SK-N-SH (cell line): Measurements from ENCODE around the gene ACLY. TPM values are rescaled to one million over a fixed set of nuclear protein-coding genes. Genes with fewer than 3 reads are reported as not detected.
A peak's percentile ranks its signal among the peaks of the same experiment; 100 is the strongest.

Experiments
- CTCF ChIA-PET: fragments of 300-600, 350-600 bp; formaldehyde crosslinking; extraction: SDS; loops from one replicate; lab custom pipeline; 2021; lab: Yijun Ruan, JAX
- POLR2A ChIA-PET: fragments of 350-600 bp; sonication (Branson Sonifier 250); formaldehyde crosslinking; extraction: SDS; loops from one replicate; lab custom pipeline; 2020; ENCODE audit warnings: antibody characterized with exemption, inconsistent platforms; lab: Yijun Ruan, JAX
- DNase-seq: peaks from one replicate; pipeline ENCODE4 v3.0.0; 2012
- H2AFZ ChIP-seq: fragments of 200-600 bp; sonication (generic); 2 replicates; pipeline ENCODE4 v1.8.1; 2016; ENCODE audit warnings: antibody characterized with exemption, mild to moderate bottlenecking, low read depth
- H3F3A ChIP-seq: fragments of 200-600 bp; sonication (generic); replicated peaks from 2 replicates; pipeline ENCODE3; 2016; ENCODE audit warnings: antibody characterized with exemption, mild to moderate bottlenecking; ENCODE audit not compliant: insufficient read depth
- H3K27ac ChIP-seq, 2 experiments: fragments of 200-500 bp in 1 of 2; fragments of 200-600 bp in 1 of 2; sonication (Bioruptor generic) in 1 of 2; sonication (generic), shearing (Covaris generic) in 1 of 2; 2 replicates each; pipeline versions ENCODE4 v1.5.1 to v1.6.1; 2014 to 2016; ENCODE audit warnings: low read depth in 2 of 2, inconsistent platforms in 1 of 2, low read length in 1 of 2, mild to moderate bottlenecking in 1 of 2, mixed read lengths in 1 of 2
- H3K27me3 ChIP-seq: fragments of 200-600 bp; sonication (generic), shearing (Covaris generic); 2 replicates; pipeline ENCODE4 v1.6.1; 2016; ENCODE audit warnings: mixed run types; ENCODE audit not compliant: insufficient read depth
- H3K36me3 ChIP-seq, 2 experiments: fragments of 200-500 bp in 1 of 2; fragments of 200-600 bp in 1 of 2; sonication (Bioruptor generic) in 1 of 2; sonication (generic) in 1 of 2; replicated peaks in 1 of 2; 2 replicates each; pipeline versions ENCODE3 to v1.5.1; 2014 to 2016; ENCODE audit warnings: low read length in 1 of 2, mild to moderate bottlenecking in 1 of 2; ENCODE audit not compliant: insufficient read depth in 2 of 2, control insufficient read depth in 1 of 2
- H3K4me1 ChIP-seq, 2 experiments: fragments of 200-500 bp in 1 of 2; fragments of 200-600 bp in 1 of 2; sonication (Bioruptor generic) in 1 of 2; sonication (generic), shearing (Covaris generic) in 1 of 2; 2 replicates each; pipeline versions ENCODE4 v1.5.1 to v1.6.1; 2014 to 2016; ENCODE audit warnings: low read depth in 1 of 2, low read length in 1 of 2, mixed run types in 1 of 2; ENCODE audit not compliant: insufficient read depth in 2 of 2, control insufficient read depth in 1 of 2
- H3K4me2 ChIP-seq: fragments of 200-600 bp; sonication (generic), shearing (Covaris generic); 2 replicates; pipeline ENCODE4 v1.6.1; 2017; ENCODE audit warnings: mixed run types
- H3K4me3 ChIP-seq, 2 experiments: fragments of 200-500 bp in 1 of 2; fragments of 200-600 bp in 1 of 2; sonication (Bioruptor generic) in 1 of 2; sonication (generic), shearing (Covaris generic) in 1 of 2; 2 replicates each; pipeline versions ENCODE4 v1.5.1 to v1.8.1; 2014 to 2016; ENCODE audit warnings: low read depth in 2 of 2, inconsistent platforms in 1 of 2, low read length in 1 of 2, mild to moderate bottlenecking in 1 of 2, mixed read lengths in 1 of 2, moderate library complexity in 1 of 2
- H3K79me2 ChIP-seq: fragments of 200-600 bp; sonication (generic); 2 replicates; pipeline ENCODE4 v1.8.1; 2017; ENCODE audit warnings: mild to moderate bottlenecking; ENCODE audit not compliant: insufficient read depth
- H3K9ac ChIP-seq: fragments of 200-600 bp; sonication (generic); 2 replicates; pipeline ENCODE4 v1.6.1; 2017; ENCODE audit warnings: mixed run types
- H3K9me2 ChIP-seq: fragments of 200-600 bp; sonication (generic); 2 replicates; pipeline ENCODE4 v1.6.1; 2017; ENCODE audit warnings: mixed run types
- H3K9me3 ChIP-seq: fragments of 200-600 bp; sonication (generic); 2 replicates; pipeline ENCODE4 v1.6.1; 2017; ENCODE audit warnings: mixed run types, mild to moderate bottlenecking, moderate library complexity
- H4K20me1 ChIP-seq: fragments of 200-600 bp; sonication (generic); 2 replicates; pipeline ENCODE4 v1.6.1; 2017; ENCODE audit warnings: mild to moderate bottlenecking, mixed run types; ENCODE audit not compliant: insufficient read depth
- EP300 ChIP-seq, 2 experiments: IDR thresholded peaks; 2 replicates each; pipeline versions ENCODE4 v1.4.0 to v1.6.1; 2012; ENCODE audit warnings: borderline replicate concordance in 1 of 2, low read depth in 1 of 2, low read length in 1 of 2
- EZH2phosphoT487 ChIP-seq: fragments of 200-600 bp; sonication (generic); IDR thresholded peaks from 2 replicates; pipeline ENCODE4 v1.6.1; 2017; ENCODE audit warnings: low read depth, mixed run types, mild to moderate bottlenecking, antibody characterized with exemption, moderate library complexity, borderline replicate concordance
- GATA2 ChIP-seq: sonication (generic); formaldehyde crosslinking; IDR thresholded peaks from 2 replicates; pipeline ENCODE4 v1.5.0; 2020; ENCODE audit warnings: mild to moderate bottlenecking, missing genetic modification reagents
- MAX ChIP-seq: IDR thresholded peaks from 2 replicates; pipeline ENCODE4 v1.4.0; 2012; ENCODE audit warnings: low read depth
- MEF2A ChIP-seq: IDR thresholded peaks from 2 replicates; pipeline ENCODE4 v1.4.0; 2012; ENCODE audit warnings: low read depth, borderline replicate concordance
- NFIC ChIP-seq: IDR thresholded peaks from 2 replicates; pipeline ENCODE4 v1.4.0; 2012; ENCODE audit warnings: borderline replicate concordance
- POLR2AphosphoS5 ChIP-seq: IDR thresholded peaks from 2 replicates; pipeline ENCODE4 v1.6.1; 2012; ENCODE audit warnings: low read depth, low read length
- RAD21 ChIP-seq: IDR thresholded peaks from 2 replicates; pipeline ENCODE4 v1.6.1; 2012; ENCODE audit warnings: mild to moderate bottlenecking, low read length
- RCOR1 ChIP-seq: fragments of 150-350 bp; IDR thresholded peaks from 2 replicates; pipeline ENCODE4 v1.6.1; 2017; ENCODE audit warnings: antibody characterized with exemption, low read length
- SIN3A ChIP-seq: IDR thresholded peaks from 2 replicates; pipeline ENCODE4 v1.6.1; 2012; ENCODE audit warnings: low read depth, mild to moderate bottlenecking, low read length, moderate library complexity, borderline replicate concordance
- SMC3 ChIP-seq: IDR thresholded peaks from 2 replicates; pipeline ENCODE4 v1.6.1; 2012; ENCODE audit warnings: low read depth, low read length, improper control_type of control experiment
- TAF1 ChIP-seq: IDR thresholded peaks from 2 replicates; pipeline ENCODE4 v1.6.1; 2012; ENCODE audit warnings: low read depth, mild to moderate bottlenecking, low read length, moderate library complexity, borderline replicate concordance
- TEAD4 ChIP-seq: IDR thresholded peaks from 2 replicates; pipeline ENCODE4 v1.4.0; 2012; ENCODE audit warnings: mild to moderate bottlenecking, borderline replicate concordance; ENCODE audit not compliant: insufficient read depth
- USF1 ChIP-seq: IDR thresholded peaks from 2 replicates; pipeline ENCODE4 v1.4.0; 2012; ENCODE audit warnings: low read depth, borderline replicate concordance
- YY1 ChIP-seq: IDR thresholded peaks from 2 replicates; pipeline ENCODE4 v1.4.0; 2012; ENCODE audit warnings: low read depth, mild to moderate bottlenecking
- ZBTB33 ChIP-seq: IDR thresholded peaks from 2 replicates; pipeline ENCODE4 v1.4.0; 2012; ENCODE audit warnings: low read depth, borderline replicate concordance
- WGBS: methylation state at CpG from one replicate; pipeline ENCODE4 v1.1.6; 2017; ENCODE audit warnings: low lambda C conversion rate; 5-methylcytosine and 5-hydroxymethylcytosine counted together
- polyA plus RNA-seq, 3 experiments: library from polyadenylated mRNA; depleted of rRNA; stranded (reverse); fragments of >200 nt; gene quantifications; 2 replicates each; pipeline ENCODE4 v1.2.3, GENCODE V29; 2012
- TF ChIP-seq, protein P1 (sequence below): IDR thresholded peaks from 2 replicates; pipeline ENCODE4; 2012
- TF ChIP-seq, protein P2 (sequence below): fragments of 150-350 bp; IDR thresholded peaks from 2 replicates; pipeline ENCODE4 v1.6.1; 2016; ENCODE audit warnings: mild to moderate bottlenecking, low read depth, low read length

ACLY gene
- polyA plus RNA-seq, 1 of the 3 experiments (the other 2 are of a cell fraction), result 163 TPM

GRCh38 chr17:41939693-41940090 lies 20.9 kb upstream of the ACLY start:
- no peaks in the 10 kb centered on the region for H4K20me1 ChIP-seq
- no peak overlapping the region for H2AFZ ChIP-seq
- no peak for DNase-seq
- peaks cover 0 to 27% of the 10 kb centered on the region in 2 experiments; a peak in 1 of 4 replicates for H3K4me1 ChIP-seq
- no peaks in the 10 kb centered on the region for H3K27me3 ChIP-seq
- H3K79me2 ChIP-seq, result no peaks in the 10 kb centered on the region
- H3K9me2 ChIP-seq, result no peaks in the 10 kb centered on the region
- ChIA-PET POLR2A (interaction anchor here (0.9 to 1.5 kb wide), 3 partner anchors 9 to 22 kb away, joined by 3 to 5 read pairs (median 4); partner anchors contain the start of gene ODAD4), CTCF (interaction anchor here (0.8 to 2.0 kb wide), 5 partner anchors 20 to 153 kb away, joined by 3 to 8 read pairs (median 4); partner anchors contain the start of genes CNP and JUP)
- no peak overlapping the region for H3K4me3 ChIP-seq
- H3K4me2 ChIP-seq, result no peak overlapping the region
- TF ChIP-seq YY1 (no peak), EZH2phosphoT487 (no peak), MEF2A (no peak), ZBTB33 (no peak), MAX (no peak), SIN3A (no peak), EP300 (IDR thresholded peaks at IDR 0.05; ENCODE audit: borderline replicate concordance in 1 of 2, low read depth in 1 of 2, low read length in 1 of 2) (no peak), POLR2AphosphoS5 (no peak), GATA2 (CRISPR knock-in tag) (no peak)
- TF ChIP-seq, protein P1, sequence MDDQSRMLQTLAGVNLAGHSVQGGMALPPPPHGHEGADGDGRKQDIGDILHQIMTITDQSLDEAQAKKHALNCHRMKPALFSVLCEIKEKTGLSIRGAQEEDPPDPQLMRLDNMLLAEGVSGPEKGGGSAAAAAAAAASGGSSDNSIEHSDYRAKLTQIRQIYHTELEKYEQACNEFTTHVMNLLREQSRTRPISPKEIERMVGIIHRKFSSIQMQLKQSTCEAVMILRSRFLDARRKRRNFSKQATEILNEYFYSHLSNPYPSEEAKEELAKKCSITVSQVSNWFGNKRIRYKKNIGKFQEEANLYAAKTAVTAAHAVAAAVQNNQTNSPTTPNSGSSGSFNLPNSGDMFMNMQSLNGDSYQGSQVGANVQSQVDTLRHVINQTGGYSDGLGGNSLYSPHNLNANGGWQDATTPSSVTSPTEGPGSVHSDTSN, result no peak
- H3K27ac ChIP-seq, result peak overlapping the region in 1 of 2 experiments; percentile 7; a peak in 1 of 4 replicates
- H3K9ac ChIP-seq, result no peak overlapping the region
- WGBS, result 82% methylated on average over 6 of the region's 6 CpGs
- peaks cover 7 to 18% of the 10 kb centered on the region in 2 experiments for H3K36me3 ChIP-seq
- no peaks in the 10 kb centered on the region for H3K9me3 ChIP-seq
- no peaks in the 10 kb centered on the region for H3F3A ChIP-seq

GRCh38 chr17:41939044-41939692 lies 20.4 kb upstream of the ACLY start:
- Histone ChIP-seq H3K9me3 (no peaks in the 10 kb centered on the region), H3K9me2 (no peaks in the 10 kb centered on the region), H3K9ac (no peak overlapping the region), H2AFZ (no peak overlapping the region), H3K27ac (peak overlapping the region in 1 of 2 experiments; percentile 64; a peak in 2 of 4 replicates), H3K79me2 (no peaks in the 10 kb centered on the region), H3K4me2 (no peak overlapping the region), H3K36me3 (peaks cover 7 to 18% of the 10 kb centered on the region in 2 experiments), H4K20me1 (no peaks in the 10 kb centered on the region), H3K27me3 (no peaks in the 10 kb centered on the region), H3K4me1 (peaks cover 0 to 27% of the 10 kb centered on the region in 2 experiments; a peak in 1 of 4 replicates), H3F3A (no peaks in the 10 kb centered on the region), H3K4me3 (no peak overlapping the region)
- TF ChIP-seq GATA2 (CRISPR knock-in tag) (no peak), TEAD4 (no peak), USF1 (no peak), RCOR1 (no peak), RAD21 (no peak), NFIC (no peak), TAF1 (no peak), SMC3 (no peak)
- TF ChIP-seq, protein P1, result no peak
- TF ChIP-seq, protein P2, sequence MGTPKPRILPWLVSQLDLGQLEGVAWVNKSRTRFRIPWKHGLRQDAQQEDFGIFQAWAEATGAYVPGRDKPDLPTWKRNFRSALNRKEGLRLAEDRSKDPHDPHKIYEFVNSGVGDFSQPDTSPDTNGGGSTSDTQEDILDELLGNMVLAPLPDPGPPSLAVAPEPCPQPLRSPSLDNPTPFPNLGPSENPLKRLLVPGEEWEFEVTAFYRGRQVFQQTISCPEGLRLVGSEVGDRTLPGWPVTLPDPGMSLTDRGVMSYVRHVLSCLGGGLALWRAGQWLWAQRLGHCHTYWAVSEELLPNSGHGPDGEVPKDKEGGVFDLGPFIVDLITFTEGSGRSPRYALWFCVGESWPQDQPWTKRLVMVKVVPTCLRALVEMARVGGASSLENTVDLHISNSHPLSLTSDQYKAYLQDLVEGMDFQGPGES, result no peak
- 80% methylated on average over 2 of the region's 4 CpGs for WGBS
- POLR2A ChIA-PET, result interaction anchor here (0.9 to 1.5 kb wide), 3 partner anchors 9 to 21 kb away, joined by 3 to 5 read pairs (median 4); partner anchors contain the start of gene ODAD4
- no peak for DNase-seq
- CTCF ChIA-PET, result interaction anchor here (0.8 to 2.0 kb wide), 6 partner anchors 11 to 153 kb away, joined by 3 to 8 read pairs (median 4); partner anchors contain the start of genes CNP and JUP
